Loucy (cell line): ENCODE data around the gene CHPF.

Source experiments
- EZH2phosphoT487 ChIP-seq: fragments of 200-600 bp; IDR thresholded peaks from 2 replicates; pipeline ENCODE4 v1.6.1; 2018; ENCODE audit warnings: antibody characterized with exemption, mild to moderate bottlenecking, moderate library complexity, borderline replicate concordance
- TF ChIP-seq, protein P1 (sequence below): fragments of 200-600 bp; sonication (generic); conservative IDR thresholded peaks from 2 replicates; pipeline ENCODE4 v1.5.1; 2014; ENCODE audit warnings: mild to moderate bottlenecking, antibody characterized with exemption, low read length

DNA sequence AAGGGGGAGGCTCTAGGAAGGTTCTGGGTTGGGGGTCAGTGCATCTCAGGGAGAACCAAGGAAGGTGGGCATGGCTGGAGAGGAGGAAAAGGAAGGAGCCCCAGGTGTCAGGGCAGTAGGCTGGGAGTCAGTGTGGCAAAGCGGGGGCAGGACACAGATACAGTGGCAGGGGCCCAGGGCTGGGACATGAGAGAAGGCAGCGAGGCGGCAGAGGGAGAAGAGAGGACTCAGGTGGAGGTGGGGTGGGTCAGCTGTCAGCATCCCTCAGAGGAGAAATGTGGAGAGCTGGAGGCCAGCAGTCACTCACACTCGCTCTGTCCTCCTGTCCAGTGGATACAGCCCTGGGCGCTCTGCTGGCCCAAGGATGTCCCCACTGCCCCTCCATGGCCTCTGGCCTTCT lies 50.5 kb downstream of the CHPF start:
- TF ChIP-seq, protein P1, sequence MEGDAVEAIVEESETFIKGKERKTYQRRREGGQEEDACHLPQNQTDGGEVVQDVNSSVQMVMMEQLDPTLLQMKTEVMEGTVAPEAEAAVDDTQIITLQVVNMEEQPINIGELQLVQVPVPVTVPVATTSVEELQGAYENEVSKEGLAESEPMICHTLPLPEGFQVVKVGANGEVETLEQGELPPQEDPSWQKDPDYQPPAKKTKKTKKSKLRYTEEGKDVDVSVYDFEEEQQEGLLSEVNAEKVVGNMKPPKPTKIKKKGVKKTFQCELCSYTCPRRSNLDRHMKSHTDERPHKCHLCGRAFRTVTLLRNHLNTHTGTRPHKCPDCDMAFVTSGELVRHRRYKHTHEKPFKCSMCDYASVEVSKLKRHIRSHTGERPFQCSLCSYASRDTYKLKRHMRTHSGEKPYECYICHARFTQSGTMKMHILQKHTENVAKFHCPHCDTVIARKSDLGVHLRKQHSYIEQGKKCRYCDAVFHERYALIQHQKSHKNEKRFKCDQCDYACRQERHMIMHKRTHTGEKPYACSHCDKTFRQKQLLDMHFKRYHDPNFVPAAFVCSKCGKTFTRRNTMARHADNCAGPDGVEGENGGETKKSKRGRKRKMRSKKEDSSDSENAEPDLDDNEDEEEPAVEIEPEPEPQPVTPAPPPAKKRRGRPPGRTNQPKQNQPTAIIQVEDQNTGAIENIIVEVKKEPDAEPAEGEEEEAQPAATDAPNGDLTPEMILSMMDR, result no peak
- TF ChIP-seq EZH2phosphoT487, result no peak
